SK-N-SH treated with all-trans-retinoic acid at 6 μM for 48 hours (cell line): Measurements from ENCODE around the gene UBQLN4.

Source experiments
- OSR1 ChIP-seq: fragments of 250-450 bp; sonication (Bioruptor Pico); IDR thresholded peaks from 2 replicates; pipeline ENCODE4 v1.8.0; 2022; ENCODE audit warnings: moderate library complexity, mild to moderate bottlenecking, inconsistent platforms
- PATZ1 ChIP-seq: fragments of 250-450 bp; sonication (Bioruptor Pico); IDR thresholded peaks from 2 replicates; pipeline ENCODE4 v1.8.0; 2020; ENCODE audit warnings: mild to moderate bottlenecking, moderate library complexity, borderline replicate concordance
- TCF4 ChIP-seq: fragments of 250-450 bp; sonication (Bioruptor Pico); IDR thresholded peaks from 2 replicates; pipeline ENCODE4 v1.8.0; 2021; ENCODE audit warnings: mild to moderate bottlenecking, moderate library complexity, borderline replicate concordance
- ZFP30 ChIP-seq: fragments of 450-650 bp; formaldehyde crosslinking; IDR thresholded peaks from 2 replicates; pipeline ENCODE4 v1.5.0; 2022; ENCODE audit warnings: mild to moderate bottlenecking, moderate library complexity

GRCh38 chr1:156064615-156065014, 11.0 kb upstream of the UBQLN4 start:
- TF ChIP-seq PATZ1 (no peak), OSR1 (CRISPR knock-in tag) (no peak), TCF4 (CRISPR knock-in tag) (no peak), ZFP30 (no peak)
